GM12892 (cell line): ENCODE data around the gene GRWD1.

Experiments
- DNase-seq: peaks from one replicate; pipeline ENCODE4 v3.0.0; 2011; ENCODE audit not compliant: insufficient read length
- FAIRE-seq: peaks from 2 replicates; lab custom pipeline; 2011; peaks lifted over from hg19 to GRCh38; lab: Jason Lieb, UNC
- POLR2A ChIP-seq: IDR thresholded peaks from 2 replicates; pipeline ENCODE4 v1.6.1; 2011; ENCODE audit warnings: low read depth, low read length, control low read depth
- POLR2AphosphoS5 ChIP-seq: IDR thresholded peaks from 2 replicates; pipeline ENCODE4 v1.6.1; 2011; ENCODE audit warnings: low read depth, low read length, control low read depth
- TAF1 ChIP-seq: IDR thresholded peaks from 2 replicates; pipeline ENCODE4 v1.6.1; 2011; ENCODE audit warnings: low read depth, mild to moderate bottlenecking, control low read depth, low read length, borderline replicate concordance

Gene GRWD1

DNA sequence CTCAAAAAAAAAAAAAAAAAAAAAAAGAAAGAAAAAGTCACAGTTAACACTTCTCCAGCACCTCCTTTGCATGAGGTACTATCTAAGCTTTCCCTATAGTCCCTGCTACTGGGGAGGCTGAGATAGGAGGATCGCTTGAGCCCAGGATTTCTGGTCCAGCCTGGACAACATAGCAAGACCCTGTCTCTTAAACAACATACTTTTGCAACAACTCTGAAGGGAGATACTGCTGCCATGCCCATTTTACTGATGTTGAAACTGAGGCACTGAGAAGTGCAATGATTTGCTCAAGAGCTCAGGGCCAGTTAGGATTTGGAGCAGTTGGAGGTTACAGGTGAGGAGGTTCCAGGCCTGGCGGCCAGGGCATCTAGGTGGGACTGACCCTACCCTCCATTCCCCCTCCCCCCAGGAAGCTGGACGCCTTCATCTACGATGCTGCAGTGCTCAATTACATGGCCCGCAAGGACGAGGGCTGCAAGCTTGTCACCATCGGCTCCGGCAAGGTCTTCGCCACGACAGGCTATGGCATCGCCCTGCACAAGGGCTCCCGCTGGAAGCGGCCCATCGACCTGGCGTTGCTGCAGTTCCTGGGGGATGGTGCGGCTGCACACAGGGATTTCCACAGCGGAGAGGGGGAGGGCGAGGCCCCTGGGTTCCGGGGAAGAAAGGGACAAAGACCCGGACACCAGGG, 4.3 kb upstream of the GRWD1 start:
- TF ChIP-seq POLR2A, result no peak
- no peak for TF ChIP-seq POLR2AphosphoS5
- TF ChIP-seq TAF1, result no peak
- FAIRE-seq (no peak), DNase-seq (no peak)

DNA sequence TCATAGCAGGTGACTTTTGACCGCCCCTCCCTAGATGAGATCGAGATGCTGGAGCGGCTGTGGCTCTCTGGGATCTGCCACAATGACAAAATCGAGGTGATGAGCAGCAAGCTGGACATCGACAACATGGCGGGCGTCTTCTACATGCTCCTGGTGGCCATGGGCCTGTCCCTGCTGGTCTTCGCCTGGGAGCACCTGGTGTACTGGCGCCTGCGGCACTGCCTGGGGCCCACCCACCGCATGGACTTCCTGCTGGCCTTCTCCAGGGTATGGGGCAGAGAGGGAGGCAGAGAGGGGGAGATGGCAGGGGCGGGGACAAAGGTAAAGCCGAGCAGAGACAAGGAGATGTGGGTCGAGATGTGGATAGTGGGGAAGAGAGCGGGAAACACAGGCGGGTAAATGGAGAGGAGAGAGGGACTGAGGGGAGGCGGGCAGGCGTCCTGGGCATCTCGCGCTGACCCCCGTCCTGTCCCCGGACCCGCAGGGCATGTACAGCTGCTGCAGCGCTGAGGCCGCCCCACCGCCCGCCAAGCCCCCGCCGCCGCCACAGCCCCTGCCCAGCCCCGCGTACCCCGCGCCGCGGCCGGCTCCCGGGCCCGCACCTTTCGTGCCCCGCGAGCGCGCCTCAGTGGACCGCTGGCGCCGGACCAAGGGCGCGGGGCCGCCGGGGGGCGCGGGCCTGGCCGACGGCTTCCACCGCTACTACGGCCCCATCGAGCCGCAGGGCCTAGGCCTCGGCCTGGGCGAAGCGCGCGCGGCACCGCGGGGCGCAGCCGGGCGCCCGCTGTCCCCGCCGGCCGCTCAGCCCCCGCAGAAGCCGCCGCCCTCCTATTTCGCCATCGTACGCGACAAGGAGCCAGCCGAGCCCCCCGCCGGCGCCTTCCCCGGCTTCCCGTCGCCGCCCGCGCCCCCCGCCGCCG, 3.4 kb upstream of the GRWD1 start:
- no peak for FAIRE-seq
- no peak for TF ChIP-seq TAF1
- TF ChIP-seq POLR2A, result no peak
- no peak for TF ChIP-seq POLR2AphosphoS5
- DNase-seq, result no peak

- DNase-seq (no peak), FAIRE-seq (no peak)
- TF ChIP-seq POLR2A, result no peak
- TF ChIP-seq POLR2AphosphoS5, result no peak
- TF ChIP-seq TAF1, result no peak
These were observed 2.5 kb upstream of the GRWD1 start for GRCh38 chr19:48443256-48443655.

DNA sequence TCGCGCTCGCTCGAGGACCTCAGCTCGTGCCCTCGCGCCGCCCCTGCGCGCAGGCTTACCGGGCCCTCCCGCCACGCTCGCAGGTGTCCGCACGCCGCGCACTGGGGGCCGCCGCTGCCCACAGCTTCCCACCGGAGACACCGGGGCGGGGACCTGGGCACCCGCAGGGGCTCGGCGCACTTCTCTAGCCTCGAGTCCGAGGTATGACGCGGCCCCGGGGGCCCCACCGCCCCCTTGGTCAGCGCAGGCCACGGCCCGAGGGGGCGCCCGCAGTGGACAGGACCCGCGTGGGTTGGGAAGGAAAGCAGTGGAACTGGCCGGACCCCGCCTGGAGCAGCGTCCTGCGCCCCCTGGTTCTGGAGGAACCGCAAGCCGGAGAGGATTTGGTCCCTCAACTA, 2.1 kb upstream of the GRWD1 start:
- DNase-seq, result no peak
- FAIRE-seq, result no peak
- TF ChIP-seq POLR2AphosphoS5, result no peak
- no peak for TF ChIP-seq TAF1
- TF ChIP-seq POLR2A, result no peak

- TF ChIP-seq POLR2A (no peak), TAF1 (no peak), POLR2AphosphoS5 (no peak)
- FAIRE-seq (peak; percentile 33), DNase-seq (no peak)
These were observed 1.5 kb upstream of the GRWD1 start for GRCh38 chr19:48444129-48444935.

- DNase-seq (no peak), FAIRE-seq (peak; percentile 67)
- TF ChIP-seq POLR2AphosphoS5 (no peak), POLR2A (no peak), TAF1 (no peak)
These were observed 915 bp upstream of the GRWD1 start for GRCh38 chr19:48444936-48445200.

- FAIRE-seq, result no peak
- no peak for DNase-seq
These were observed 552 bp upstream of the GRWD1 start for GRCh38 chr19:48445256-48445605.

GRCh38 chr19:48446579-48446978, 796 bp downstream of the GRWD1 start:
- DNase-seq (no peak), FAIRE-seq (no peak)
- TF ChIP-seq POLR2A, result no peak
- no peak for TF ChIP-seq POLR2AphosphoS5
- TF ChIP-seq TAF1, result no peak

More at GRCh38 chr19:48445256-48445605, 552 bp upstream of the GRWD1 start:
- TF ChIP-seq POLR2AphosphoS5, result no peak
- no peak for TF ChIP-seq TAF1
- no peak for TF ChIP-seq POLR2A

DNA sequence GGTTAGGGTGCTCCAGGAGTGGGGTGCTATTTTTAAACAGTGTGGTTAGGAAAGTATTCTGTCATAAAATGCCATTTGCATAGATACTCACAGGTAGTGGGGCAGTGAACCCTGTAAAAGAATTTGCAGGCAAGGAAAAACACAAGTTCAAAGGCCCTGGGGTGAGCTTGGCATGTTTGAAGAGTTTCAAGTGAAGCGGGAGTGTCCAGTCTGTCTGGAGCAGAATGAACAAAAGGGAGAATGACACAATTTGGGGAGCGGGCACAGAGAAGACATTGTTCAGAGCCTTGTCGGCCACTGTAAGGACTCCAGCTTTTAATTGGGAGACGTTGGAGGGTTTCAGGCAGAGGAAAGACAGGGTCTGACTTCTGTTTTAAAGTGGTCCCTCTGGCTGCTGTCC, 2.8 kb downstream of the GRWD1 start:
- FAIRE-seq (no peak), DNase-seq (no peak)
- no peak for TF ChIP-seq TAF1
- no peak for TF ChIP-seq POLR2A
- TF ChIP-seq POLR2AphosphoS5, result no peak

GRCh38 chr19:48450441-48450840, 4.7 kb downstream of the GRWD1 start:
- DNase-seq, result no peak
- TF ChIP-seq POLR2A (no peak), POLR2AphosphoS5 (no peak), TAF1 (no peak)

DNA sequence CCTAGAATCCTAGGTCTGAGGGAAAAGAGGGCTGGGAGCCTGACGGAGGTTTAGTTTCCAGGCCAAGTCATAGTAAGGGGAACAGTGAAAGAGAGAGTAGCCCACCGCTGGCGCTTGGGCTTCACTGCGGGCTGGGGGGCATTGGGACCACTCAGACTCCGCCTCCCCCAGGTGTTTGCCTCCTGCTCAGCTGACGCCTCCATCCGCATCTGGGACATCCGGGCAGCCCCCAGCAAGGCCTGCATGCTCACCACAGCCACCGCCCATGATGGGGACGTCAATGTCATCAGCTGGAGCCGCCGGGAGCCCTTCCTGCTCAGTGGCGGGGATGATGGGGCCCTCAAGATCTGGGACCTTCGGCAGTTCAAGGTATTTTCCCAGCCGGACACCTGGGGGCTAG, 5.1 kb downstream of the GRWD1 start:
- FAIRE-seq, result no peak

More at GRCh38 chr19:48450441-48450840, 4.7 kb downstream of the GRWD1 start:
- no peak for FAIRE-seq

More for the DNA sequence above, 5.1 kb downstream of the GRWD1 start:
- no peak for TF ChIP-seq TAF1
- TF ChIP-seq POLR2AphosphoS5, result no peak
- no peak for TF ChIP-seq POLR2A
- DNase-seq, result no peak
